PC-3 (cell line): ENCODE measurements around the gene PON1. TPM values are rescaled to one million over a fixed set of nuclear protein-coding genes. Genes with fewer than 3 reads are reported as not detected.

Experiments used
- ATAC-seq: fragments of 200-7000 bp; cut with Tn5 transposase; 2 replicates; pipeline ENCODE4 v1.9.1; 2020; ENCODE audit warnings: mild to moderate bottlenecking, moderate library complexity
- BruUV-seq: library from RNA; stranded (reverse); fragments of 400-500 nt; replicated peaks from 2 replicates; lab custom pipeline; 2021; lab: Mats Ljungman, UMichigan
- CTCF ChIA-PET: fragments of 300-600 bp; sonication (Branson Sonifier 250); formaldehyde crosslinking; loops from one replicate; lab custom pipeline; 2022; ENCODE audit warnings: antibody characterized with exemption; lab: Charles Lee
- POLR2A ChIA-PET: fragments of 300-600 bp; sonication (Branson Sonifier 250); formaldehyde crosslinking; loops from one replicate; lab custom pipeline; 2022; ENCODE audit warnings: antibody characterized with exemption; ENCODE audit not compliant: unreplicated experiment; lab: Charles Lee
- DNase-seq: peaks from one replicate; pipeline ENCODE4 v3.0.0-alpha.2; 2015
- H2AFZ ChIP-seq: fragments of 300-600 bp; sonication (generic); 2 replicates; pipeline ENCODE4 v1.6.0; 2016; ENCODE audit warnings: antibody characterized with exemption, low read length
- H3F3A ChIP-seq: fragments of 300-600 bp; sonication (generic); one replicate; pipeline ENCODE4 v1.6.0; 2017; ENCODE audit warnings: antibody characterized with exemption, low read length, control low read depth, mild to moderate bottlenecking; ENCODE audit not compliant: unreplicated experiment
- H3K27ac ChIP-seq: fragments of 300-600 bp; sonication (generic); 2 replicates; pipeline ENCODE4 v1.5.1; 2016; ENCODE audit warnings: mild to moderate bottlenecking, low read length
- H3K27me3 ChIP-seq: fragments of 300-600 bp; sonication (generic); 2 replicates; pipeline ENCODE4 v1.6.1; 2016; ENCODE audit warnings: low read length, mixed read lengths
- H3K36me3 ChIP-seq: fragments of 300-600 bp; sonication (generic); 2 replicates; pipeline ENCODE4 v1.6.1; 2016; ENCODE audit warnings: low read depth, mixed run types, low read length, mixed read lengths
- H3K4me1 ChIP-seq: fragments of 300-600 bp; sonication (generic); 2 replicates; pipeline ENCODE4 v1.5.1; 2016; ENCODE audit warnings: low read length; ENCODE audit not compliant: insufficient read depth
- H3K4me2 ChIP-seq: fragments of 300-600 bp; sonication (generic); 2 replicates; pipeline ENCODE4 v1.6.0; 2016; ENCODE audit warnings: low read length
- H3K4me3 ChIP-seq: fragments of 300-600 bp; sonication (generic); 2 replicates; pipeline ENCODE4 v1.5.1; 2016; ENCODE audit warnings: mild to moderate bottlenecking, low read length, mixed read lengths
- H3K79me2 ChIP-seq: fragments of 300-600 bp; sonication (generic); 2 replicates; pipeline ENCODE4 v1.6.1; 2017; ENCODE audit warnings: low read length, mixed read lengths
- H3K9ac ChIP-seq: fragments of 300-600 bp; sonication (generic); 2 replicates; pipeline ENCODE4 v1.6.0; 2016; ENCODE audit warnings: mild to moderate bottlenecking, low read length
- H3K9me2 ChIP-seq: fragments of 300-600 bp; sonication (generic); replicated peaks from 2 replicates; pipeline ENCODE4 v1.6.1; 2016; ENCODE audit warnings: mixed run types, low read length, mixed read lengths
- H3K9me3 ChIP-seq: fragments of 300-600 bp; sonication (generic); 2 replicates; pipeline ENCODE4 v1.6.1; 2016; ENCODE audit warnings: low read length, mixed read lengths
- H4K20me1 ChIP-seq: fragments of 300-600 bp; sonication (generic); 2 replicates; pipeline ENCODE4 v1.6.1; 2016; ENCODE audit warnings: low read length, mixed read lengths
- EZH2 ChIP-seq: fragments of 300-600 bp; sonication (generic); IDR thresholded peaks from one replicate; pipeline ENCODE4 v1.6.1; 2017; ENCODE audit warnings: antibody characterized with exemption, mild to moderate bottlenecking, low read length; ENCODE audit not compliant: unreplicated experiment
- EZH2phosphoT487 ChIP-seq: fragments of 300-600 bp; sonication (generic); IDR thresholded peaks from 2 replicates; pipeline ENCODE4 v1.6.1; 2018; ENCODE audit warnings: mild to moderate bottlenecking, antibody characterized with exemption, low read length, borderline replicate concordance
- intact Hi-C: fragments of 100-400 bp; cut with micrococcal nuclease; formaldehyde crosslinking; loops from 2 replicates; pipeline ENCODE4 v1.9.0; 2023
- total RNA-seq: library from RNA; depleted of rRNA; stranded (reverse); fragments of >200 nt; gene quantifications from 2 replicates; pipeline ENCODE4 v1.2.3, GENCODE V29; 2014
- TF ChIP-seq, protein P1 (sequence below): fragments of 300-600 bp; sonication (generic); conservative IDR thresholded peaks from 2 replicates; pipeline ENCODE4 v1.5.1; 2017; ENCODE audit warnings: antibody characterized with exemption, low read depth, mild to moderate bottlenecking, low read length

The PON1 gene
- total RNA-seq, 1 experiment from 2014 or later: not detected

- intact Hi-C loops: no loop called here
These were observed 762 bp downstream of the PON1 start for GRCh38 chr7:95323410-95324129.

GRCh38 chr7:95322854-95323253 is 1.5 kb downstream of the PON1 start:
- Histone ChIP-seq H2AFZ (no peak overlapping the region), H3F3A (no peaks in the 10 kb centered on the region), H3K4me3 (no peak overlapping the region), H3K9ac (no peak overlapping the region), H3K4me1 (no peaks in the 10 kb centered on the region; the same call in 1 of the 2 replicates), H3K9me3 (no peaks in the 10 kb centered on the region), H3K4me2 (no peak overlapping the region), H4K20me1 (no peaks in the 10 kb centered on the region), H3K9me2 (no peaks in the 10 kb centered on the region), H3K36me3 (no peaks in the 10 kb centered on the region), H3K27ac (no peak overlapping the region), H3K79me2 (no peaks in the 10 kb centered on the region), H3K27me3 (no peaks in the 10 kb centered on the region)
- BruUV-seq: no TSS peak
- CTCF ChIA-PET: interaction anchor here (0.6 kb wide), 1 partner anchor 19 kb away, joined by 3 read pairs; no protein-coding TSS in a partner anchor
- intact Hi-C loops: no loop called here
- TF ChIP-seq EZH2 (no peak), EZH2phosphoT487 (no peak)
- TF ChIP-seq, protein P1, sequence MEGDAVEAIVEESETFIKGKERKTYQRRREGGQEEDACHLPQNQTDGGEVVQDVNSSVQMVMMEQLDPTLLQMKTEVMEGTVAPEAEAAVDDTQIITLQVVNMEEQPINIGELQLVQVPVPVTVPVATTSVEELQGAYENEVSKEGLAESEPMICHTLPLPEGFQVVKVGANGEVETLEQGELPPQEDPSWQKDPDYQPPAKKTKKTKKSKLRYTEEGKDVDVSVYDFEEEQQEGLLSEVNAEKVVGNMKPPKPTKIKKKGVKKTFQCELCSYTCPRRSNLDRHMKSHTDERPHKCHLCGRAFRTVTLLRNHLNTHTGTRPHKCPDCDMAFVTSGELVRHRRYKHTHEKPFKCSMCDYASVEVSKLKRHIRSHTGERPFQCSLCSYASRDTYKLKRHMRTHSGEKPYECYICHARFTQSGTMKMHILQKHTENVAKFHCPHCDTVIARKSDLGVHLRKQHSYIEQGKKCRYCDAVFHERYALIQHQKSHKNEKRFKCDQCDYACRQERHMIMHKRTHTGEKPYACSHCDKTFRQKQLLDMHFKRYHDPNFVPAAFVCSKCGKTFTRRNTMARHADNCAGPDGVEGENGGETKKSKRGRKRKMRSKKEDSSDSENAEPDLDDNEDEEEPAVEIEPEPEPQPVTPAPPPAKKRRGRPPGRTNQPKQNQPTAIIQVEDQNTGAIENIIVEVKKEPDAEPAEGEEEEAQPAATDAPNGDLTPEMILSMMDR: no peak
- ATAC-seq (peak; percentile 39), DNase-seq (no peak)
- POLR2A ChIA-PET: interaction anchor here (0.6 kb wide), 1 partner anchor 39 kb away, joined by 4 read pairs; no protein-coding TSS in a partner anchor

More at GRCh38 chr7:95323410-95324129, 762 bp downstream of the PON1 start:
- peak; percentile 65 for ATAC-seq
- Histone ChIP-seq H3K4me3 (no peak overlapping the region), H3K9ac (no peak overlapping the region), H3K4me2 (no peak overlapping the region), H3K4me1 (no peaks in the 10 kb centered on the region; the same call in 1 of the 2 replicates), H3K36me3 (no peaks in the 10 kb centered on the region), H2AFZ (no peak overlapping the region), H3K27ac (no peak overlapping the region), H4K20me1 (no peaks in the 10 kb centered on the region), H3K9me3 (no peaks in the 10 kb centered on the region), H3K27me3 (no peaks in the 10 kb centered on the region), H3K9me2 (no peaks in the 10 kb centered on the region), H3K79me2 (no peaks in the 10 kb centered on the region), H3F3A (no peaks in the 10 kb centered on the region)
- TF ChIP-seq EZH2phosphoT487 (no peak), EZH2 (no peak)
- TF ChIP-seq, protein P1: no peak
- BruUV-seq: no TSS peak
- no peak for DNase-seq
- CTCF ChIA-PET: interaction anchor here (0.6 kb wide), 1 partner anchor 19 kb away, joined by 3 read pairs; no protein-coding TSS in a partner anchor
- POLR2A ChIA-PET: interaction anchor here (0.6 to 0.7 kb wide), 3 partner anchors 39 to 165 kb away, joined by 3 to 6 read pairs (median 4); no protein-coding TSS in a partner anchor

DNA sequence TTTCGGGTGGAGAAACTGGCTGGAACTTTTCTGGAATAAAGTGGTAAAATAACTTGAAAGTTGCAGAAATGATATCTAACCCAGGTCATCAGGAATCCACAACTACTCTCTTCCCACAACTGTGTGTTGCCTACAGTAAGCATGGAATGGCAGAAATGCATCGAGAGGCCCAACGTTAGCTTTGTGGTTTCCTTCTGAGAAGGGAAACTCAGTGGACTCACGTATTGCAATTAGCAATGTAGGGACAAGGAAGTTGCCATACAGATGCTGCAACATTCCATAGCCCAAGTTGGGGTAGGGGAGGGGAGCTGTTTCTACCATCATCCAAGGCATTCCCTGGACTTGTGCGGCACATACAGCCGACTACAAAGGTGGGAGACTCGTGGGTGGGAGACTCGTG is 1.9 kb downstream of the PON1 start:
- Histone ChIP-seq H3K27me3 (no peaks in the 10 kb centered on the region), H3K36me3 (no peaks in the 10 kb centered on the region), H2AFZ (no peak overlapping the region), H3K4me1 (no peaks in the 10 kb centered on the region; the same call in 1 of the 2 replicates), H3K4me3 (no peak overlapping the region), H3K9me2 (no peaks in the 10 kb centered on the region), H3K4me2 (no peak overlapping the region), H4K20me1 (no peaks in the 10 kb centered on the region), H3K9me3 (no peaks in the 10 kb centered on the region), H3K79me2 (no peaks in the 10 kb centered on the region), H3K9ac (no peak overlapping the region), H3K27ac (no peak overlapping the region), H3F3A (no peaks in the 10 kb centered on the region)
- ATAC-seq (no peak), DNase-seq (no peak)
- ChIA-PET CTCF (no interaction called here), POLR2A (no interaction called here)
- BruUV-seq: no TSS peak
- TF ChIP-seq, protein P1: no peak
- no peak for TF ChIP-seq EZH2
- intact Hi-C loops: no loop called here
